Left colon (tissue), 2 donors: ENCODE data around the gene TAF1A. TPM values are rescaled to one million over a fixed set of nuclear protein-coding genes. Genes with fewer than 3 reads are reported as not detected.

Experiments used
- ATAC-seq: fragments of 200-7000 bp; cut with Tn5 transposase; one replicate; pipeline ENCODE4 v1.9.1; 2020; ENCODE audit warnings: mild to moderate bottlenecking, moderate library complexity
- DNase-seq, 2 donors: peaks; one replicate each; pipeline ENCODE4 v3.0.0-alpha.2; 2020
- intact Hi-C, 2 donors: fragments of 100-400 bp; cut with DNase I in 1 of 2; cut with micrococcal nuclease in 1 of 2; formaldehyde crosslinking; loops; one replicate each; pipeline versions ENCODE4 v1.11.2 to v1.14.0; 2022; cut with DNase I, micrococcal nuclease
- total RNA-seq, 2 donors: library from RNA; stranded (reverse); fragmentation: NEBNext Ultra II Directional; extraction: Animal tissue kit (Norgen Biotek cat#: 25700); gene quantifications; one replicate each; pipeline ENCODE4 v1.2.1, GENCODE V29; 2021
- donor health status: DM: no; HTN: no; CAD: no.
- donor health status: DM: yes; HTN: yes; CAD: no.

TAF1A gene
- total RNA-seq, 2 donors from 2014 or later, result 4.2 to 4.6 TPM

- intact Hi-C loops, result no loop called here
- no peak for DNase-seq
- ATAC-seq, result peak; percentile 24
Observed at GRCh38 chr1:222606757-222607156, 17.0 kb upstream of the TAF1A start.

GRCh38 chr1:222601257-222601656 lies 11.5 kb upstream of the TAF1A start:
- intact Hi-C loops, result no loop called here
- ATAC-seq (peak; percentile 63), DNase-seq (no peak)

- intact Hi-C loops, result no loop called here
- ATAC-seq (peak; percentile 85), DNase-seq (no peak)
Observed at GRCh38 chr1:222600281-222600680, 10.5 kb upstream of the TAF1A start.

- intact Hi-C loops, result no loop called here
- ATAC-seq (no peak), DNase-seq (no peak)
Observed at GRCh38 chr1:222596696-222597095, 7.0 kb upstream of the TAF1A start.

GRCh38 chr1:222594789-222595188 lies 5.1 kb upstream of the TAF1A start:
- ATAC-seq (no peak), DNase-seq (no peak)
- intact Hi-C loops, result no loop called here

GRCh38 chr1:222592171-222592570 lies 2.4 kb upstream of the TAF1A start:
- DNase-seq, result no peak
- no peak for ATAC-seq
- intact Hi-C loops, result no loop called here

- DNase-seq (no peak), ATAC-seq (no peak)
- intact Hi-C loops, result no loop called here
Observed at GRCh38 chr1:222588135-222588534, 1.6 kb downstream of the TAF1A start.

- ATAC-seq (no peak), DNase-seq (no peak)
- intact Hi-C loops, result no loop called here
Observed at GRCh38 chr1:222586842-222587241, 2.9 kb downstream of the TAF1A start.

- intact Hi-C loops, result no loop called here
- DNase-seq (no peak), ATAC-seq (no peak)
Observed at GRCh38 chr1:222583079-222583478, 6.7 kb downstream of the TAF1A start.

- intact Hi-C loops, result no loop called here
- ATAC-seq (peak; percentile 83), DNase-seq (no peak)
Observed at GRCh38 chr1:222582099-222582774, 7.5 kb downstream of the TAF1A start.

GRCh38 chr1:222579316-222579715 lies 10.4 kb downstream of the TAF1A start:
- DNase-seq (no peak), ATAC-seq (no peak)
- intact Hi-C loops, result no loop called here

GRCh38 chr1:222570837-222571236 lies 18.9 kb downstream of the TAF1A start:
- no peak for ATAC-seq

GRCh38 chr1:222561656-222562055 lies 28.1 kb downstream of the TAF1A start:
- ATAC-seq (no peak), DNase-seq (no peak)
- intact Hi-C loops, result no loop called here

More at GRCh38 chr1:222570837-222571236, 18.9 kb downstream of the TAF1A start:
- intact Hi-C loops, result no loop called here
- no peak for DNase-seq

- intact Hi-C loops, result no loop called here
- no peak for DNase-seq
- ATAC-seq, result no peak
Observed at GRCh38 chr1:222557574-222557973, 32.2 kb downstream of the TAF1A start.

GRCh38 chr1:222557148-222557547 lies 32.6 kb downstream of the TAF1A start:
- ATAC-seq, result no peak

GRCh38 chr1:222555992-222556615 lies 33.6 kb downstream of the TAF1A start:
- DNase-seq, result no peak
- intact Hi-C loops, result no loop called here
- ATAC-seq, result peak; percentile 38

More at GRCh38 chr1:222557148-222557547, 32.6 kb downstream of the TAF1A start:
- DNase-seq, result no peak
- intact Hi-C loops, result no loop called here

GRCh38 chr1:222554177-222554576 lies 35.6 kb downstream of the TAF1A start:
- intact Hi-C loops, result no loop called here
- no peak for ATAC-seq
- DNase-seq, result no peak

GRCh38 chr1:222552882-222553281 lies 36.9 kb downstream of the TAF1A start:
- intact Hi-C loops, result no loop called here
- DNase-seq (no peak), ATAC-seq (no peak)

- no peak for DNase-seq
- ATAC-seq, result peak; percentile 49
- intact Hi-C loops, result no loop called here
Observed at GRCh38 chr1:222547944-222548671, 41.6 kb downstream of the TAF1A start, which contains the start of gene HHIPL2. HHIPL2 (minus strand) TSS chr1:222548104; CDS start chr1:222548044, 60 bp downstream.

- ATAC-seq, result no peak
- intact Hi-C loops, result no loop called here
- no peak for DNase-seq
Observed at GRCh38 chr1:222547260-222547614, 42.5 kb downstream of the TAF1A start.
